ENCODE measurements around the gene ZEB2. TPM values are rescaled to one million over a fixed set of nuclear protein-coding genes. Genes with fewer than 3 reads are reported as not detected.

Gene ZEB2
- total RNA-seq, 1 experiment from 2014 or later: 28.2 TPM

DNA sequence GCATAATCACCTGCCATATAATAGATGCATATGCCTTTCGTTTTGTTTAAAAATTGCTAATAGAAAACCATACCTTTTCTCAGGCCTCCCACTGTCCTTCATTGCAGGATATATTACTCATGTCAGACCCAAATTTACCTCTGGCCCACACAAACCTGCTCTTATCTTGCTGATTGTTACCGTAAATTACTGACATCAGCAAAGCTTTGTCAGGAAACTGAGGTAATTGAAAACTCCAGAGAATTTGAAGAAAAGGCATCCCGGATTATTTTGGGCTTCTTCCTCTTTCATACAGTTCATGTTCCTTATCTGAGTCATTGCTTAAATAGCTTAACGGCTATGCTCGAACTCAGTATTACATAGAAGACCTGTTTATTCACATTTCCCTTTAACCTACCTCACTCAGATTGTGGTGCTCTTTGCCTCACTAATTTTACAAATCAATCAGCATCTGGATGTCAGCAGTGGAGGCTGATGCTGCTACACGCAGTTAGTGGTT, 145.7 kb downstream of the ZEB2 start:
- H3K4me3 Mint-ChIP-seq (ENCODE audit: unreplicated experiment): no peak overlapping the region
- DNase-seq (ENCODE audit: unreplicated experiment): no peak
- H3K9me3 Mint-ChIP-seq (ENCODE audit: unreplicated experiment): no peaks in the 10 kb centered on the region
- no peak for TF ChIP-seq CTCF (IDR thresholded peaks at IDR 0.05; ENCODE audit: unreplicated experiment)
- BruUV-seq (replicated peaks): no TSS peak
- H3K4me1 Mint-ChIP-seq (ENCODE audit: insufficient read depth, unreplicated experiment): peaks cover 6% of the 10 kb centered on the region
- CTCF ChIA-PET: interaction anchor here (0.6 kb wide), 1 partner anchor 120 kb away, joined by 5 read pairs; no protein-coding TSS in a partner anchor
- intact Hi-C loops (cut with micrococcal nuclease): no loop called here
- no peak overlapping the region for H3K27ac Mint-ChIP-seq (ENCODE audit: low read depth, unreplicated experiment)
- POLR2A ChIA-PET: interaction anchor here (1.0 kb wide), 1 partner anchor 43 kb away, joined by 3 read pairs; no protein-coding TSS in a partner anchor
- no peaks in the 10 kb centered on the region for H3K27me3 Mint-ChIP-seq (ENCODE audit: insufficient read depth, unreplicated experiment)
- no peaks in the 10 kb centered on the region for H3K36me3 Mint-ChIP-seq (ENCODE audit: insufficient read depth, unreplicated experiment)

GRCh38 chr2:144372410-144373080, 147.4 kb downstream of the ZEB2 start:
- intact Hi-C loops (cut with micrococcal nuclease): no loop called here
- POLR2A ChIA-PET: no interaction called here
- no peak for DNase-seq (ENCODE audit: unreplicated experiment)
- no peaks in the 10 kb centered on the region for H3K9me3 Mint-ChIP-seq (ENCODE audit: unreplicated experiment)
- H3K4me1 Mint-ChIP-seq (ENCODE audit: insufficient read depth, unreplicated experiment): no peaks in the 10 kb centered on the region
- no TSS peak for BruUV-seq (replicated peaks)
- CTCF ChIA-PET: interaction anchor here (0.6 kb wide), 2 partner anchors 18 to 702 kb away, joined by 3 read pairs; no protein-coding TSS in a partner anchor
- no peaks in the 10 kb centered on the region for H3K36me3 Mint-ChIP-seq (ENCODE audit: insufficient read depth, unreplicated experiment)
- H3K27ac Mint-ChIP-seq (ENCODE audit: low read depth, unreplicated experiment): no peak overlapping the region
- TF ChIP-seq CTCF (IDR thresholded peaks at IDR 0.05; ENCODE audit: unreplicated experiment): no peak
- H3K27me3 Mint-ChIP-seq (ENCODE audit: insufficient read depth, unreplicated experiment): no peaks in the 10 kb centered on the region
- no peak overlapping the region for H3K4me3 Mint-ChIP-seq (ENCODE audit: unreplicated experiment)

- no peaks in the 10 kb centered on the region for H3K4me1 Mint-ChIP-seq (ENCODE audit: insufficient read depth, unreplicated experiment)
- ChIA-PET CTCF (interaction anchor here (0.6 to 0.7 kb wide), 2 partner anchors 12 to 145 kb away, joined by 3 read pairs; no protein-coding TSS in a partner anchor), POLR2A (no interaction called here)
- no peak for DNase-seq (ENCODE audit: unreplicated experiment)
- intact Hi-C loops (cut with micrococcal nuclease): no loop called here
- no peaks in the 10 kb centered on the region for H3K9me3 Mint-ChIP-seq (ENCODE audit: unreplicated experiment)
- no peak for TF ChIP-seq CTCF (IDR thresholded peaks at IDR 0.05; ENCODE audit: unreplicated experiment)
- H3K4me3 Mint-ChIP-seq (ENCODE audit: unreplicated experiment): no peak overlapping the region
- H3K36me3 Mint-ChIP-seq (ENCODE audit: insufficient read depth, unreplicated experiment): no peaks in the 10 kb centered on the region
- no peaks in the 10 kb centered on the region for H3K27me3 Mint-ChIP-seq (ENCODE audit: insufficient read depth, unreplicated experiment)
- H3K27ac Mint-ChIP-seq (ENCODE audit: low read depth, unreplicated experiment): no peak overlapping the region
- no TSS peak for BruUV-seq (replicated peaks)
These were observed 148.9 kb downstream of the ZEB2 start for GRCh38 chr2:144370937-144371584.

GRCh38 chr2:144369416-144369815, 150.5 kb downstream of the ZEB2 start:
- intact Hi-C loops (cut with micrococcal nuclease): no loop called here
- BruUV-seq (replicated peaks): no TSS peak
- ChIA-PET POLR2A (interaction anchor here (0.7 kb wide), 2 partner anchors 44 to 1858 kb away, joined by 3 read pairs; no protein-coding TSS in a partner anchor), CTCF (interaction anchor here (0.6 to 0.8 kb wide), 2 partner anchors 78 to 1321 kb away, joined by 4 read pairs; no protein-coding TSS in a partner anchor)
- no peaks in the 10 kb centered on the region for H3K9me3 Mint-ChIP-seq (ENCODE audit: unreplicated experiment)
- no peak overlapping the region for H3K27ac Mint-ChIP-seq (ENCODE audit: low read depth, unreplicated experiment)
- H3K27me3 Mint-ChIP-seq (ENCODE audit: insufficient read depth, unreplicated experiment): no peaks in the 10 kb centered on the region
- TF ChIP-seq CTCF (IDR thresholded peaks at IDR 0.05; ENCODE audit: unreplicated experiment): no peak
- no peaks in the 10 kb centered on the region for H3K36me3 Mint-ChIP-seq (ENCODE audit: insufficient read depth, unreplicated experiment)
- no peak for DNase-seq (ENCODE audit: unreplicated experiment)
- H3K4me3 Mint-ChIP-seq (ENCODE audit: unreplicated experiment): no peak overlapping the region
- H3K4me1 Mint-ChIP-seq (ENCODE audit: insufficient read depth, unreplicated experiment): peaks cover 8% of the 10 kb centered on the region
